ENCODE results near the gene RBMY1A1. TPM values are rescaled to one million over a fixed set of nuclear protein-coding genes. Genes with fewer than 3 reads are reported as not detected.

Gene RBMY1A1
- total and polyA plus RNA-seq, 12 donors, result not detected

Other genes starting within 250 kb of the RBMY1A1 start
- gene RBMY1B, start 23.5 kb upstream of the RBMY1A1 start, total RNA-seq, result not detected
- gene RBMY1B, start 23.5 kb upstream of the RBMY1A1 start, polyA plus RNA-seq, result not detected

Data from heart right ventricle (tissue), 12 donors.